ENCODE data around the gene FAM171A1.

The FAM171A1 gene

DNA sequence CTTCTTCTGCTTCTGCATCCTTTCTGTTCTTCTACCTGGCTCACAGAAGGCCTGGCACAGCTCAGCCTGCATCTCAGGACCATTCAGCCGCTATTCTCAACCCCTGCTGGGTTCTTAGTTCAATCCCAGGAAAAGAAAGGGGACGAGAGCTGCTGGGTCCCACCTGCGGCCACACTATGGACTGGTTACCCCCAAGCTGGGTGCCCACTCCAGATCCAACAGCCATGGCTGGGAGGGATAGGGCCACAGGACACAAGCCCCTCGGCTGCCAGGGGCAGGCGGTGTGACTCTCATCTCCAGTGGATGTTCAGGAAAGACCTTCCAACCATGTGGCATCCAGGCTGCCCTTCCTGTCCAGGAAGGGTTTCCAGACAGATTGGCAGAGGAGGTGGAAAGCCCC lies 105.0 kb downstream of the FAM171A1 start:
- no peak for DNase-seq (ENCODE audit: low read depth)
- no peak overlapping the region for H3K4me3 ChIP-seq (ENCODE audit: low read depth, low read length)
- TF ChIP-seq, protein P1, sequence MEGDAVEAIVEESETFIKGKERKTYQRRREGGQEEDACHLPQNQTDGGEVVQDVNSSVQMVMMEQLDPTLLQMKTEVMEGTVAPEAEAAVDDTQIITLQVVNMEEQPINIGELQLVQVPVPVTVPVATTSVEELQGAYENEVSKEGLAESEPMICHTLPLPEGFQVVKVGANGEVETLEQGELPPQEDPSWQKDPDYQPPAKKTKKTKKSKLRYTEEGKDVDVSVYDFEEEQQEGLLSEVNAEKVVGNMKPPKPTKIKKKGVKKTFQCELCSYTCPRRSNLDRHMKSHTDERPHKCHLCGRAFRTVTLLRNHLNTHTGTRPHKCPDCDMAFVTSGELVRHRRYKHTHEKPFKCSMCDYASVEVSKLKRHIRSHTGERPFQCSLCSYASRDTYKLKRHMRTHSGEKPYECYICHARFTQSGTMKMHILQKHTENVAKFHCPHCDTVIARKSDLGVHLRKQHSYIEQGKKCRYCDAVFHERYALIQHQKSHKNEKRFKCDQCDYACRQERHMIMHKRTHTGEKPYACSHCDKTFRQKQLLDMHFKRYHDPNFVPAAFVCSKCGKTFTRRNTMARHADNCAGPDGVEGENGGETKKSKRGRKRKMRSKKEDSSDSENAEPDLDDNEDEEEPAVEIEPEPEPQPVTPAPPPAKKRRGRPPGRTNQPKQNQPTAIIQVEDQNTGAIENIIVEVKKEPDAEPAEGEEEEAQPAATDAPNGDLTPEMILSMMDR (IDR thresholded peaks at IDR 0.05; ENCODE audit: low read depth, low read length, missing control alignments), result no peak

DNA sequence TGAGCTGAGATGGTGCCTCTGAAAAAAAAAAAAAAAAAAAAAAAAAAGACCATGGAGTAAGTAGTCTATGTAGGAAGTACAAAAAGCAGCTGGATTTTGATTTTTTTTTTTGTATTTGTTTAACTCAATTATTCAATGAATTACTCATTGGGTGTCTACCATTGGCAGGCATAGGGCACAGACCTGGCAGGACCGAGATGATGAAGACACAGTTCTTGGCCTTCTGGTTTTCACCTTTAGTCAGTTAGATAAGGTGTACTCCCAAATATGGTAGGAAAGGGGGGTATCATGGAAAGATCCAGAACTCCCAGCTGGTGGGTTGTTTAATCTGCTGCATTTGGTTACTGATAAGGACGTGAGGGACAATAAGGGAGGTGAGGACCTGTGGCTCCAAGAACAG lies 105.5 kb downstream of the FAM171A1 start:
- H3K4me3 ChIP-seq (ENCODE audit: low read depth, low read length), result no peak overlapping the region
- TF ChIP-seq, protein P1 (IDR thresholded peaks at IDR 0.05; ENCODE audit: low read depth, low read length, missing control alignments), result no peak
- no peak for DNase-seq (ENCODE audit: low read depth)

DNA sequence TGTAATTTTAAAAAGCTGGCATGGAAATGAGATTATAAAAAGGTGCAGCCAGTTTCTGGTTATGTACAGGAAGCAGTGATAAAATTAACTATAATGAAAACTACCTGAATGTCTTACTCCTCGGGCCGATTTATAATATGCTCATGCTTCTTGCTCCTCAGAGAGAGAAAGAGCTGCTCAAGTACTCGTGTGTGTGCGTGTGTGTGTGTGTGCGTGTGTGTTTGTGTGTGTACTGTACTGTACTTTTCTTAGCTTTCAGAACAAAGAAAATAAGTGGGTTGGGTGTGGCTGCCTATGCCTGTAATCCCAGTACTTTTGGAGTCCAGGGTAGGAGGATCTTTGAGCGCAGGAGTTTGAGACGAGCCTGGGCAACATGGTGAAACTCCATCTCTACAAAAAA lies 106.0 kb downstream of the FAM171A1 start:
- DNase-seq (ENCODE audit: low read depth), result no peak
- H3K4me3 ChIP-seq (ENCODE audit: low read depth, low read length), result no peak overlapping the region
- TF ChIP-seq, protein P1 (IDR thresholded peaks at IDR 0.05; ENCODE audit: low read depth, low read length, missing control alignments), result no peak

DNA sequence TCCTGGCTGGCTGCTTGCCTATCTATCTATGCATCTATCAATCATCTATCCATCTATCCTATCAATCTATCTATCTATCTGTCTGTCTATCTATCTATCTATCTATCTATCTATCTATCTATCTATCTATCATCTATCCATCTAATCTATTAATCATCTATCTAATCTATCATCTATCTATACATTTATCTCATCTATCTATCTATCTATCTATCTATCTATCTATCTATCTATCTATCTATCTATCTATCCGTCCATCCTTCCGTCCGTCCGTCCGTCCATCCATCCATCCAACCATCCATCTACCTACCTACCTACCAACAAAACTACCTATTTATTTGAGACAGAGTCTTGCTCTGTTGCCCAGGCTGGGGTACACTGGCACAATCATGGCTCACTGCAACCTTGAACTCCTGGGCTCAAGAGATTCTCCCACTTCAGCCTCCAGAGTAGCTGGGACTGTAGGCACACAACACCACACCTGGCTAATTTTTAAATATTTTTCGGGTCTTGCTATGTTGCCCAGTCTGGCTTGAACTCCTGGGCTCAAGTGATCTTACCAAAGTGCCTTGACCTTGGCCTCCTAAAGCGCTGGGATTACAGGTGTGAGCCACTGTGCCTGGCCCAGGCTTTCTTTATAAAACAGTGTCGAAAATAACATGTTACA lies 107.3 kb downstream of the FAM171A1 start:
- TF ChIP-seq, protein P1 (IDR thresholded peaks at IDR 0.05; ENCODE audit: low read depth, low read length, missing control alignments), result no peak
- no peak overlapping the region for H3K4me3 ChIP-seq (ENCODE audit: low read depth, low read length)
- no peak for DNase-seq (ENCODE audit: low read depth)

DNA sequence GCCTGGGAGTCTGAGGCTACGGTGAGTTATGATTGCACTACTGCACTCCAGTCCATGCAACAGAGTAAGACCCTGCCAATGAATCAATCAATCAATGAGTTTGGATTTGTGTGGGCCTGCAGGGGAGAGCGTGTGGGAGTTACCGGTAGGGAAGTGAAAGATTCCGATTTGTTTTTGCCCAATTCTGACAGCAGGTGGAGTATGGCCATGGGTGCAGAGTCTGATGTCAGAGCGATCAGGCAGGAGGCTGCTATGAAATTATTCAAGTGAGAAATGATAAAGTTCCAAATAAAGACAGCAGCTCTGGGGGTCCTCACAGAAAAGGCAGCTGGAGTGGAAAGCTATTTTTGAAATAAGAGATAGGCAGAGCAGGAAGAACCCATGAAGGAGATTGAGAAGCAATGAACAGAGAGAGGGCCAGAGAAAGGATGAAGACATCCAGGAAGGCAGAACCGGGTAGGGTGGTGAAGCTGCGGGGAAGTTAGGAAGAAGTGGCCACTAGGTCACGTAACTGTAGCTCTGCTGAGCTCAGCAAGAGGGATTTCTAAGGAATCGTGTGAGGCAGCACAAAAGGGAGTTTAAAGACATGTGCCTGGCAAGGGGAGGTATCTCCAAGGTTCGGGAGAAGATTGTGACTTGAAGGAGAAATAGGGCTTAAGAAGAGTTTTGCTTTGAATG lies 108.9 kb downstream of the FAM171A1 start:
- H3K4me3 ChIP-seq (ENCODE audit: low read depth, low read length), result no peak overlapping the region
- DNase-seq (ENCODE audit: low read depth), result no peak
- TF ChIP-seq, protein P1 (IDR thresholded peaks at IDR 0.05; ENCODE audit: low read depth, low read length, missing control alignments), result peak; percentile 22

GRCh38 chr10:15259136-15259535 lies 112.0 kb downstream of the FAM171A1 start:
- H3K4me3 ChIP-seq (ENCODE audit: low read depth, low read length), result no peak overlapping the region
- DNase-seq (ENCODE audit: low read depth), result no peak
- TF ChIP-seq, protein P1 (IDR thresholded peaks at IDR 0.05; ENCODE audit: low read depth, low read length, missing control alignments), result no peak

DNA sequence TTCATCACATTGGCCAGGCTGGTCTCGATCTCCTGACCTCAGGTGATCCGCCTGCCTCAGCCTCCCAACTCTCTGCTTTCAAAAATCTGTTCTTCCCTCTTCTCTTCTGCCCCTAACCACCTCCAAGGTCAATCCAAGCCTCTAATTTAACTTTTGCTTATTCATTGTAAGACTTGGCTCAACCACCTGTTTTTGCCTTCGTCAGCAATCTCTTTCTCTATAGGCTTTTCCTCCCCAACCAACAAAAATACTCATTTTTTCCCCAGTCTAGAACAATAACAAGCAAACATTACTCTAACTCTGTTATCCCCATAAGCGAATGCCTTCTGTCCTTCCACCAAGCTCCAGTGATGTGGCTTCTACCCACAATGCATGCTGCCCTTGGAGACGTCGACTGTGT lies 112.8 kb downstream of the FAM171A1 start:
- TF ChIP-seq, protein P1 (IDR thresholded peaks at IDR 0.05; ENCODE audit: low read depth, low read length, missing control alignments), result no peak
- H3K4me3 ChIP-seq (ENCODE audit: low read depth, low read length), result no peak overlapping the region
- no peak for DNase-seq (ENCODE audit: low read depth)
